ENCODE data around the gene PPFIA2.

GRCh38 chr12:81350309-81350708 is 408.8 kb downstream of the PPFIA2 start:
- no peak for TF ChIP-seq CTCF (IDR thresholded peaks at IDR 0.05; ENCODE audit: low read length)
- no peak for TF ChIP-seq EZH2 (IDR thresholded peaks at IDR 0.05; ENCODE audit: borderline replicate concordance, low read length)
